ENCODE measurements around the gene MGST2.

The MGST2 gene

DNA sequence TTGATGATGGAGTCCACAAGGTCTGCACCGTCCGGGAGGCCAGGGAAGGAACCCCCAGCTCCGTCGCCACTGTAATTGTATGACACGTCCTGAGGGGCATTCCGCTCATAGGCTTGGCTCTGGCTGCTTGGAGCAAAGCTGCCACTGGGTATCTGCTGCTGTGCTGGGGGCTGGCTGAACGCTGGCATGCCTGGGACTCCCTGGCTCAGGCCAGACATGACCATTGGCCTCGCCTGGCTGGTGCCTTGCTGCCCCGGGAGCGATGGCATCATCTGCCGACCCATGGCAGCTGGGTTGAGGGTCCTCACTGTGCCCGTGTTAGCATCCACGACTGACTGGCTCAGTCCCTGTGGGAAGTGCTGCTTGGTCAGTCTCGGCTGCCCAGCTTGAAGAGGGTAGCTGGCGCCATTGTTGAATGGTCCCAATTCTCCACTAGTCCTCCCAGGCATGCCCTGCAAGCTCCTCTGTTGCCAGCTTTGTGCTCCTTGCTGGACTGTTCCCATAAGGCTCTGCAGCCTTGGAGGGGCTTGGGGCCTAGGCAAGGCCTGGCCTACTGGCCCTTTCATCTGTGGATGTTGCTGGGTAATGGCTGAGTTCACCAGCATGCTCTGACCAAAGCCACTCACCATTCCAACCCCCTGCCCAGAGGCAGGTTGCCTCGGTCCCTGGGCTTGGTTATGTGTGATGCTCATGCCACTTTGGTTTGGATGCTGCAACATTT lies 53.9 kb downstream of the MGST2 start:
- Mint-ChIP-seq H3K4me1 (ENCODE audit: low read depth) (no peaks in the 10 kb centered on the region), H3K27me3 (no peaks in the 10 kb centered on the region), H3K4me3 (no peak overlapping the region), H3K27ac (no peak overlapping the region), H3K36me3 (ENCODE audit: low read depth) (peaks cover 60% of the 10 kb centered on the region), H3K9me3 (no peaks in the 10 kb centered on the region)
- intact Hi-C loops (cut with micrococcal nuclease) = no loop called here

DNA sequence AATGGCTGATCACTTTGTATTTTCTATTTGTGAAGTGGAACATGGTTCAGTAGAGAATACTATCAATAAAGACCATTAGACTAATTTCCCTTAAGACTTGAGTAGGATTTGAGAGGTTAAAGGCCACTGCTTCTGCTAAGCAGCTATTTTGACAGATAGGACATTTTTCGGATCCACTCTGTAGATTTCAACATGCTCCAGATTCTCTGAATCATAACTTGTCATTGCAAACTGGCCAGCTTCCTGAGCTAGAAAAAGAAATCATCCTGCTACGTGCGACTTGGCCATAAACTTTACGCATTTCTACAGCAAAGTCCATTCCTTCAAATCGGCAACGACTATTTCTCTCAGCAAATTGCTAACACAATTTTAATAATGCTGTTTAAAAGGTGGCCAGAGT lies 55.2 kb downstream of the MGST2 start:
- no peaks in the 10 kb centered on the region for H3K9me3 Mint-ChIP-seq
- no peak overlapping the region for H3K27ac Mint-ChIP-seq
- no peaks in the 10 kb centered on the region for H3K27me3 Mint-ChIP-seq
- H3K4me3 Mint-ChIP-seq = no peak overlapping the region
- peaks cover 61% of the 10 kb centered on the region for H3K36me3 Mint-ChIP-seq (ENCODE audit: low read depth)
- intact Hi-C loops (cut with micrococcal nuclease) = no loop called here
- H3K4me1 Mint-ChIP-seq (ENCODE audit: low read depth) = no peaks in the 10 kb centered on the region

DNA sequence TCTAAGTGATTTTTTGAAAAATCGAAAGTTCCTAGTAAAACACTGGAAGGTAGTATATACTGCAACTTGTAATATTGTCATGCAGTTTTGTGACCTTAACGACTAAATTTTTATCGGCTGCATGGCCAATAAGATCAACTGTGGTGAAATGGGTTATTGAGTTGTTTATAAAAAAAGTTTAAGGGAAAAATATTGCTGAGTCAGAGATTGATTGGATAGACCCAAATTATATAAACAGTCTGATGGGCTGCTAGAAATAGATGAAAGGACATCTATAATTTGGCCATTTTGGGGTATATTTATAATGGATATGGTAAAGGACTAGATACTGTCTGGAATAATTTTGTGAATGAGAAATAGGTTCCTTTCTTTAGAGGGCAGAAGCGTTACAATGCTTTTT lies 56.2 kb downstream of the MGST2 start:
- H3K9me3 Mint-ChIP-seq = no peaks in the 10 kb centered on the region
- H3K27ac Mint-ChIP-seq = no peak overlapping the region
- H3K4me1 Mint-ChIP-seq (ENCODE audit: low read depth) = no peaks in the 10 kb centered on the region
- peaks cover 61% of the 10 kb centered on the region for H3K36me3 Mint-ChIP-seq (ENCODE audit: low read depth)
- intact Hi-C loops (cut with micrococcal nuclease) = no loop called here
- no peak overlapping the region for H3K4me3 Mint-ChIP-seq
- H3K27me3 Mint-ChIP-seq = no peaks in the 10 kb centered on the region

DNA sequence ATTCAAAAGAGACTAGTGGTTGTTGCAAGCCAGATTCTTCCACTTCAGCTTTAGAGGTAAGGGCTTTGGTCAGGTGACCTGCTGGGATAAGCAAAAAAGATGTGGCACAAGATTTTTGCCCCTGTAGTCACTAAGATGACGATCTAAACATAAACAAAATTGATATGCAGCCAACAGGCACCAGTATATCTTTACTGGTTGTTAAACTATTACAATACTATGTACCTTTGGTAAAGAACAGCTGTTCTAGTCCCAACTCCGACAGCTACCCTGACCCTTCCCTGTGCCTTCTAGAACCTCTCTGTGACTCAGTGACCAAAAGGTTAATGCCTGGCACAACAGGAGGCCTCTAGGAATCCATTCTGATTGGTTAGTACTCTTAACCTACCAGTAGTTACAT lies 59.6 kb downstream of the MGST2 start:
- Mint-ChIP-seq H3K27me3 (no peaks in the 10 kb centered on the region), H3K4me3 (no peak overlapping the region), H3K4me1 (ENCODE audit: low read depth) (no peaks in the 10 kb centered on the region), H3K27ac (no peak overlapping the region), H3K9me3 (no peaks in the 10 kb centered on the region), H3K36me3 (ENCODE audit: low read depth) (peaks cover 47% of the 10 kb centered on the region)
- intact Hi-C loops (cut with micrococcal nuclease) = no loop called here

DNA sequence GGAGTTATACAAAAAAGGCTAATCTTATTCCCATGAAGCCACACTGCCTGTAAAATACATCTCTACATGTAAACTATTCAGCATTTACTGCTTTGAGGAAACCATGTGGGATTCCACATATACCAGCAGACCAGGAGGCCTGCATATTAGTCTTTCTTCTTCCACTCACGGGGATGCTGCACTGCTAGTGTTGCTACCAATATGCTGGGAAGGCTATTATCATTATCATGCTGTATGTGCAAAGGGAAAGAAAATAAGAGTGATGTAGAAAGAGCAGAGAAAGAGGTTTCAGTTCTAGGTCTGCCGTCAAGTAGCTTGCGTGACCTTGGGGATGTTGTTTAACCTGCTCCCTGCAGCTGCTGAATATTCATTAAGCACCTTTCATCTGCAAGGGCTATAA lies 61.0 kb downstream of the MGST2 start:
- H3K27ac Mint-ChIP-seq = no peak overlapping the region
- H3K27me3 Mint-ChIP-seq = no peaks in the 10 kb centered on the region
- H3K9me3 Mint-ChIP-seq = no peaks in the 10 kb centered on the region
- peaks cover 54% of the 10 kb centered on the region for H3K36me3 Mint-ChIP-seq (ENCODE audit: low read depth)
- intact Hi-C loops (cut with micrococcal nuclease) = no loop called here
- no peak overlapping the region for H3K4me3 Mint-ChIP-seq
- no peaks in the 10 kb centered on the region for H3K4me1 Mint-ChIP-seq (ENCODE audit: low read depth)

DNA sequence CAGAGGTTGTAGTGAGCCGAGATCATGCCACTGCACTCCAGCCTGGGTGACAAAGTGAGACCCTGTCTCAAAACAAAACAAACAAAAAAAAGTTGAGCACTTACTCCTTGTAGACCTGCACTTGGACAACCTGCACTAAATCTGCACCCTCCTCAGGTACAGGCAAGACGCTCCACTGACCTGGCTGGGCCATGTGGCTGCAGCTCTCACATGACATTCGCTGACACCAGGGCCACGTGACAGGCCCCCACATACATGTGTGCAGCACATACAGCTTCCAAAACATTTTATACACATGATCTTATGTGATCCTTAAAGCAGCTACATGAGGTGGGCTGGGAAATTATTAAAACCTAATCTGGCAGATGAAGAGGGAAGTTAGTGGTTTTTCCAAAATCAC lies 62.5 kb downstream of the MGST2 start:
- Mint-ChIP-seq H3K4me1 (ENCODE audit: low read depth) (no peaks in the 10 kb centered on the region), H3K27ac (no peak overlapping the region), H3K4me3 (no peak overlapping the region), H3K9me3 (no peaks in the 10 kb centered on the region), H3K27me3 (no peaks in the 10 kb centered on the region), H3K36me3 (ENCODE audit: low read depth) (peaks cover 53% of the 10 kb centered on the region)
- intact Hi-C loops (cut with micrococcal nuclease) = no loop called here

DNA sequence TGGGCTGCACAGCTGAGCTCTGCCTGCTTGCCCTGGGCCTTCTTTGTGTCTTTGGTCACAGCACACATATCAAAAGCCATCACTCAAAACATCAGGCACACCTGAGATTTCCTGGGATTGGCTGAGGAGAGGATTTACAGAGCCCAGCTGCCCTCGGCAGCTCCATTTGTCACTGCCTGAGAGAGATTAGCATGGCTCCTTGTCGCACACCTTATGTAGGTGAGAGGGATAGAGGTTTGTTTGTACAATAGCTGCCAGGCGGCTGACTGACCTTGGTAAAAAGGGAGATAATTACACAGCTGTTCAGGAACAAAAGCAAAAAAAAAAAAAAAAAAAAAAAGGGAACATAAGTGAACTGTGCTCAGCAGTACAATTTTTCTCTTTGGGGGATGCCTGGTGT lies 63.2 kb downstream of the MGST2 start:
- Mint-ChIP-seq H3K27ac (no peak overlapping the region), H3K36me3 (ENCODE audit: low read depth) (peaks cover 48% of the 10 kb centered on the region), H3K4me1 (ENCODE audit: low read depth) (no peaks in the 10 kb centered on the region), H3K9me3 (no peaks in the 10 kb centered on the region), H3K27me3 (no peaks in the 10 kb centered on the region), H3K4me3 (no peak overlapping the region)
- intact Hi-C loops (cut with micrococcal nuclease) = no loop called here

DNA sequence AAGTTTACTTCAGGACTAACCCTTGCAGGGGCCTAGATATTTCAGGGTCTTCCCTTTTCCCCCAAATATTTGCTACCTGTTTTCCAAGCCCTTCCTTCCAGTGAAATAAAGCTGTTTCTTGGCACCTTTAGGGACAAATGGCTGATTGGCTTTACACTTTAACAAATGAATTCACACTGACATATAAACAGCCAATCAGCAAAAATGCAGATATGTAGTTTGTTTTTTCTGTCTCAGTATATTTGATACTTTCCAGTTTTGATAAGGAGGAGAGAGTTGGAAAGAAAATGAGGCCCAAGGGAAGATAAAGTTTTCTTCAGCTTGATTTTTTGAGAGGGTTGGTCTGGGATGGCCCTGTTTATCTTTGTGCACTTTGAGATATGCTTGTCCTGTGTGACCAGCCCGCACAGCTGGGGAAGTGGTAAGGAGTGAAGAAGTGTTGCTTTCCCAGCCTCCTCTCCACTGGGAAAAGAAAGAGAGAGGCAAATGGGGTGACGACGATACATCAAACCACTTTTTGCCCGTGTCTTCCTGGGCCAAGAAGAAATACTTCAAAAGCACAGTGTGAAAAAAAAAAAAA lies 67.5 kb downstream of the MGST2 start:
- intact Hi-C loops (cut with micrococcal nuclease) = loop anchor here (5.0 to 10.0 kb wide), 2 partner anchors 422 to 519 kb away; partner anchors contain the start of gene MAML3
- Mint-ChIP-seq H3K27ac (no peak overlapping the region), H3K36me3 (ENCODE audit: low read depth) (peaks cover 19% of the 10 kb centered on the region), H3K4me3 (no peak overlapping the region), H3K27me3 (peaks cover 10% of the 10 kb centered on the region), H3K4me1 (ENCODE audit: low read depth) (peaks cover 39% of the 10 kb centered on the region), H3K9me3 (no peaks in the 10 kb centered on the region)

DNA sequence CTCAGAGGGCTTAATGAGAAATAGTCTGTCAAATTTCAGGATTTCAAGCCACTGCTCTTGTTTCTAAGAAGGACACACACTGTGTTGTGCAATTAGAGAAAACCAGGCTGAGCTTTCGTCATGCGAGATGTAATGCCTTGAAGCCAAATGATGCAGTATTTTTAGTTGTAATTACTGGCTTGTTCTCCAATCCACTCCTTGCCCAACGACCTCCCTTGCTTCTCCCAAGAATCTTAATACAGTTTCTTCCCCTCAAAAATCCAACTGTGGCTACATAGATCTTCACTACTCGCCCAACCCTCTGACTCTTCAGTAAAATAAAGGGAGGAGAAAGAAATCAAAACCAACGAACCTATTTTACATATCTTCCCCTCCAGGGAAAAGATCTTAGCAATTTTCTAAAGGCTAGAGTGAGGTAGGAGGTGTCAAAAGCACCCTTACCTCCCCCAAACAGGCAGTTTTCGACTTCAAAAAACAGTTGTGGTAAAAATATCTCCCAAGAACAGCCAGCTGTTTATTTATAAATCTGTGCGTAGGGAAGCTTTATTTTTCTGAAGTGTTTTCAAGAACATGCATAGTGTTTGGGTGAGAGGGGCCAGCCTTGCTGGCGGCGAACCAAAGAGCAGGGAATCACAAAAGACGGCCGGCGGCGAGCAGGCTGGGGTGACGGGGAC lies 68.7 kb downstream of the MGST2 start:
- peaks cover 39% of the 10 kb centered on the region for H3K4me1 Mint-ChIP-seq (ENCODE audit: low read depth)
- intact Hi-C loops (cut with micrococcal nuclease) = loop anchor here (2.0 to 10.0 kb wide), 3 partner anchors 278 to 518 kb away; partner anchors contain the start of gene MAML3
- H3K9me3 Mint-ChIP-seq = no peaks in the 10 kb centered on the region
- H3K4me3 Mint-ChIP-seq = peak overlapping the region; percentile 71
- peaks cover 10% of the 10 kb centered on the region for H3K27me3 Mint-ChIP-seq
- H3K27ac Mint-ChIP-seq = peak overlapping the region; percentile 49
- peaks cover 11% of the 10 kb centered on the region for H3K36me3 Mint-ChIP-seq (ENCODE audit: low read depth)

DNA sequence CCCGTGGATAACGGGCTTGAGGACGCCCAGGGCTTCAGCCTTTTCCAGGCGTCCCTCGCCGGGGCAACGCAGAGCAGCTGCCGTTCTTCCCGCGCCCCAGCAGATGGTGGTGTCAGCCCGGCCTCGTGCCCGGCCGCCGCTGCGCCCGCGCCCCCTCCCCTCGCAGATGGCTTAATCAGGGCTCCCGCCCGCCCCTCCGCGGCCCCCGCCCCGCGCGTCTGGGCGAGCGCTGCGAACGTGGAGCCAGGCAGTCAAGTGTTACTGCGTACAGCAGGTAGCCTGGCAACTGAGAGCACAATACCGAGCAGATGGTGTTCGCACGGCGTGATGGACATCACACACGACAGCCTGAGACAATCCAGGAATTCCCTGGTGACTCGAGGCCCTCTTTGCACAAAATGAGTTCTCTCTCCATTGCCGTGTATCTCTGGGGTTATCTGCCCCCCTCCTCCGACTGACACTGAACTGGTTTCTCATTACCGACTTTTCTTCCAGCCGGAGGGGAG lies 69.3 kb downstream of the MGST2 start:
- H3K9me3 Mint-ChIP-seq = no peaks in the 10 kb centered on the region
- peaks cover 10% of the 10 kb centered on the region for H3K36me3 Mint-ChIP-seq (ENCODE audit: low read depth)
- H3K4me3 Mint-ChIP-seq = peak overlapping the region; percentile 71
- H3K27me3 Mint-ChIP-seq = peaks cover 10% of the 10 kb centered on the region
- intact Hi-C loops (cut with micrococcal nuclease) = loop anchor here (2.0 to 10.0 kb wide), 3 partner anchors 278 to 517 kb away; partner anchors contain the start of gene MAML3
- peaks cover 40% of the 10 kb centered on the region for H3K4me1 Mint-ChIP-seq (ENCODE audit: low read depth)
- H3K27ac Mint-ChIP-seq = peak overlapping the region; percentile 49

DNA sequence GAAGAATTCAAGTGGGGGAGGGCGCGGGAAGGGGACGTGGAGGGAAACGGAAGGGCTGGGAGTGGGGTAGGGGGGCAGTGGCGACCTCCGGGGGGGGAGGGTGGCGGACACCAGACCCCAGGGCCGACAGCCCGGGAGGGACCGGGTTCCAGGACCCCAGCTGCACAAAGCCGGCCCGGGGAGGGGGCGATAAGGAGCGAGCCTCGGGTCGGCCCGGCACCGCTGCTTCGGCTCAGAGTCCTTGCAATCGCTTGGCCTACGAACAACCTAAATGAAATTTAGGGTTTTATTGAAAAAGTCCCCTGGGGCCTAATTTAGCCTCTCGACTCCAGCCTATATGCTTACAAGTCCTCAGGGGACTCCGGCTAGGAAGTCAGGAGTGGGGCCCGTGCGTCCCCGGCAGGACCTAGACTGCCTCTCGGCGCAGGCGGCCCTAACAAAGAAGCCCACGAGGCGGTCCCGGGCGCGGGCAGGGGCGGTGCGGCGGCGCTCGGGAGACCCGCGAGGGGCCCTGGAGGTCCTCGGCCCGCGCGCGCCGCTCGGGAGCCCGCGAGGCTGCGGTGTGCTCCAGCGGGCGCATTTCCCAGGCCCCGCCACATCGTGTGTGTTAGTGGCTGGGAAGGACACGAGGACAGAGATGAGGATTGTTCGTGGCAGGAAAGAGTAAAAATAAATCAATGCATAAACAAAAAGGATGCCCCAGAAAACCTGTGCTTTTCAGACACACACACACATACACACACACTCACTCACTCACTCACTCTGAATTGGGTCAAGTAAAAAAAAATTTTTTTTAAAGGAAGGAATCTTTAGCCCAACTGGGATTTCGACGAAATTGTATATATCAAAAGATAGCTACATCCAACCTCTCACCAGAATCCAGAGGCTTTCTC lies 70.0 kb downstream of the MGST2 start:
- Mint-ChIP-seq H3K9me3 (no peaks in the 10 kb centered on the region), H3K27me3 (peaks cover 10% of the 10 kb centered on the region)

DNA sequence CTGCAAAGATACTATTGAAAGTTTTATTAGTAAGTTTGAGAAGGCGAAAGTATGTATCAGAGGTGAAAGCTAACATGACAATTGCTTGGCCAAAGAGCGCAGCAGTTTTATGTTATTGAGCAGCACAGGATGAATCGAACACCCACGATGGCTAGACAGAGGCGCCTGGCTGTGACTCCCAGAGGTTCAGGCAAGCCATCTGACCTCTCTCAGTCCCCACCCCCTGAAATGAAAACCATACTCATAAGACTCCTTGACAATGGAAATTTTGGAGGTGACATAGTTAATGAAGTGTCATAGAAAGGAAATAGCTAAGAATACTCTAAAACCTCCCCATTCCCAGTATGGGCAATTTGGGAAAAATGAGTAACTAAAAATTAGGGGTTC lies 70.6 kb downstream of the MGST2 start:
- Mint-ChIP-seq H3K4me3 (no peak overlapping the region), H3K27me3 (peaks cover 10% of the 10 kb centered on the region), H3K36me3 (ENCODE audit: low read depth) (no peaks in the 10 kb centered on the region), H3K9me3 (no peaks in the 10 kb centered on the region), H3K27ac (no peak overlapping the region), H3K4me1 (ENCODE audit: low read depth) (peaks cover 54% of the 10 kb centered on the region)
- intact Hi-C loops (cut with micrococcal nuclease) = loop anchor here (10.0 kb wide), 1 partner anchor 419 kb away; the partner anchor contains the start of gene MAML3

More for the DNA sequence above, 70.0 kb downstream of the MGST2 start:
- Mint-ChIP-seq H3K27ac (peak overlapping the region; percentile 49), H3K4me3 (peak overlapping the region; percentile 71), H3K36me3 (ENCODE audit: low read depth) (peaks cover 3% of the 10 kb centered on the region), H3K4me1 (ENCODE audit: low read depth) (peaks cover 47% of the 10 kb centered on the region)
- intact Hi-C loops (cut with micrococcal nuclease) = loop anchor here (2.0 to 10.0 kb wide), 2 partner anchors 277 to 419 kb away; partner anchors contain the start of gene MAML3

DNA sequence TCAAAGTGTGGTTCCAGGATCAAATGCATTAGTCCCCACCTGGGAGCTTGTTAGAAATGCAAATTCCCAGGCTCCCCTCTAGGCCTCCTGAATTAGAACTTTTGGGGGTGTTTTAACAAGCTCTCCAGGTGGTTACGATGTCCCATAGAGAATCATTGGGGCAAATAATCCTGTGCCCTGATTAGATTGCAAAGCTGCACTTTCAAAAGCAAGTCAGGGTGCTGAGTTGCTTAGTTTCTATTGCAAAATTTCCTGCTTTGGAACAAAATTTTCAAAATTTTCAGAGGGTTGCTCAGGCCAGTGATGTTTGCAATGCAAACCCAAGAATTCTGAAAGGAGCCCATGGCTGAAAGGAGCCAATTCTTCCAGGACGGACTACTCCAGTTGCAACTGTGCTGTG lies 71.0 kb downstream of the MGST2 start:
- H3K36me3 Mint-ChIP-seq (ENCODE audit: low read depth) = no peaks in the 10 kb centered on the region
- no peak overlapping the region for H3K27ac Mint-ChIP-seq
- peaks cover 10% of the 10 kb centered on the region for H3K27me3 Mint-ChIP-seq
- no peaks in the 10 kb centered on the region for H3K9me3 Mint-ChIP-seq
- intact Hi-C loops (cut with micrococcal nuclease) = loop anchor here (10.0 kb wide), 1 partner anchor 418 kb away; the partner anchor contains the start of gene MAML3
- H3K4me1 Mint-ChIP-seq (ENCODE audit: low read depth) = peaks cover 56% of the 10 kb centered on the region
- no peak overlapping the region for H3K4me3 Mint-ChIP-seq

All from dendritic cell treated with granulocyte-macrophage colony-stimulating factor and Interleukin-4, amounts not matched to agents 40 ng/mL and 50 ng/mL, for 4 days (primary cell).